ENCODE measurements around the gene GADL1.

GADL1 gene

GRCh38 chr3:30777426-30778113, 116.9 kb downstream of the GADL1 start:
- Histone ChIP-seq H3K4me1 (peaks cover 6% of the 10 kb centered on the region), H3K27me3 (ENCODE audit: low read depth) (no peaks in the 10 kb centered on the region), H3K9me3 (no peaks in the 10 kb centered on the region), H3K4me3 (no peak overlapping the region), H3K36me3 (replicated peaks) (no peaks in the 10 kb centered on the region)
- in situ Hi-C loops (cut with MboI; ENCODE audit: low sequenced_read_pairs): loop anchor here (10.0 kb wide), 1 partner anchor 357 kb away; no protein-coding TSS in a partner anchor
- no peak for DNase-seq (ENCODE audit: low spot score in 2 of 2)

GRCh38 chr3:30776186-30776815, 118.2 kb downstream of the GADL1 start:
- Histone ChIP-seq H3K36me3 (replicated peaks) (no peaks in the 10 kb centered on the region), H3K9me3 (no peaks in the 10 kb centered on the region), H3K4me3 (no peak overlapping the region), H3K4me1 (peaks cover 3% of the 10 kb centered on the region), H3K27me3 (ENCODE audit: low read depth) (no peaks in the 10 kb centered on the region)
- in situ Hi-C loops (cut with MboI; ENCODE audit: low sequenced_read_pairs): loop anchor here (10.0 kb wide), 1 partner anchor 358 kb away; no protein-coding TSS in a partner anchor
- DNase-seq (ENCODE audit: low spot score in 2 of 2): no peak

- no peaks in the 10 kb centered on the region for H3K9me3 ChIP-seq
- H3K36me3 ChIP-seq (replicated peaks): no peaks in the 10 kb centered on the region
- peaks cover 4% of the 10 kb centered on the region; the same call in 1 of the 2 replicates for H3K4me1 ChIP-seq
- no peak overlapping the region for H3K4me3 ChIP-seq
- DNase-seq (ENCODE audit: low spot score in 2 of 2): no peak
- in situ Hi-C loops (cut with MboI; ENCODE audit: low sequenced_read_pairs): loop anchor here (10.0 kb wide), 1 partner anchor 360 kb away; no protein-coding TSS in a partner anchor
- H3K27me3 ChIP-seq (ENCODE audit: low read depth): no peaks in the 10 kb centered on the region
Observed at GRCh38 chr3:30775040-30775439, 119.4 kb downstream of the GADL1 start.

GRCh38 chr3:30774062-30774461, 120.4 kb downstream of the GADL1 start:
- in situ Hi-C loops (cut with MboI; ENCODE audit: low sequenced_read_pairs): loop anchor here (10.0 kb wide), 1 partner anchor 361 kb away; no protein-coding TSS in a partner anchor
- no peaks in the 10 kb centered on the region for H3K9me3 ChIP-seq
- DNase-seq (ENCODE audit: low spot score in 2 of 2): no peak
- no peaks in the 10 kb centered on the region for H3K36me3 ChIP-seq (replicated peaks)
- H3K4me3 ChIP-seq: no peak overlapping the region
- peaks cover 4% of the 10 kb centered on the region; the same call in 1 of the 2 replicates for H3K4me1 ChIP-seq
- no peaks in the 10 kb centered on the region for H3K27me3 ChIP-seq (ENCODE audit: low read depth)

- H3K27me3 ChIP-seq (ENCODE audit: low read depth): no peaks in the 10 kb centered on the region
- no peaks in the 10 kb centered on the region for H3K36me3 ChIP-seq (replicated peaks)
- H3K4me3 ChIP-seq: no peak overlapping the region
- no peaks in the 10 kb centered on the region for H3K9me3 ChIP-seq
- H3K4me1 ChIP-seq: peaks cover 4% of the 10 kb centered on the region; the same call in 1 of the 2 replicates
- in situ Hi-C loops (cut with MboI; ENCODE audit: low sequenced_read_pairs): loop anchor here (10.0 kb wide), 1 partner anchor 364 kb away; no protein-coding TSS in a partner anchor
- peak in 1 of 2 experiments; percentile 15 for DNase-seq (ENCODE audit: low spot score in 2 of 2)
Observed at GRCh38 chr3:30770387-30770786, 124.1 kb downstream of the GADL1 start.

- Histone ChIP-seq H3K9me3 (no peaks in the 10 kb centered on the region), H3K4me3 (no peak overlapping the region), H3K4me1 (peaks cover 4% of the 10 kb centered on the region; the same call in 1 of the 2 replicates), H3K36me3 (replicated peaks) (no peaks in the 10 kb centered on the region), H3K27me3 (ENCODE audit: low read depth) (no peaks in the 10 kb centered on the region)
- peak; percentile 58 to 86 for DNase-seq (ENCODE audit: low spot score in 2 of 2)
- in situ Hi-C loops (cut with MboI; ENCODE audit: low sequenced_read_pairs): loop anchor here (10.0 kb wide), 1 partner anchor 734 kb away; no protein-coding TSS in a partner anchor
Observed at GRCh38 chr3:30768703-30769550, 125.5 kb downstream of the GADL1 start.

GRCh38 chr3:30768046-30768445, 126.4 kb downstream of the GADL1 start:
- H3K9me3 ChIP-seq: no peaks in the 10 kb centered on the region
- no peaks in the 10 kb centered on the region for H3K27me3 ChIP-seq (ENCODE audit: low read depth)
- in situ Hi-C loops (cut with MboI; ENCODE audit: low sequenced_read_pairs): loop anchor here (10.0 kb wide), 1 partner anchor 733 kb away; no protein-coding TSS in a partner anchor
- H3K36me3 ChIP-seq (replicated peaks): no peaks in the 10 kb centered on the region
- no peak for DNase-seq (ENCODE audit: low spot score in 2 of 2)
- H3K4me3 ChIP-seq: no peak overlapping the region
- H3K4me1 ChIP-seq: peaks cover 5% of the 10 kb centered on the region

- DNase-seq (ENCODE audit: low spot score in 2 of 2): no peak
- H3K9me3 ChIP-seq: no peaks in the 10 kb centered on the region
- no peaks in the 10 kb centered on the region for H3K36me3 ChIP-seq (replicated peaks)
- in situ Hi-C loops (cut with MboI; ENCODE audit: low sequenced_read_pairs): loop anchor here (10.0 kb wide), 1 partner anchor 732 kb away; no protein-coding TSS in a partner anchor
- H3K27me3 ChIP-seq (ENCODE audit: low read depth): no peaks in the 10 kb centered on the region
- no peak overlapping the region for H3K4me3 ChIP-seq
- H3K4me1 ChIP-seq: peaks cover 17% of the 10 kb centered on the region
Observed at GRCh38 chr3:30766522-30766921, 127.9 kb downstream of the GADL1 start.

DNA sequence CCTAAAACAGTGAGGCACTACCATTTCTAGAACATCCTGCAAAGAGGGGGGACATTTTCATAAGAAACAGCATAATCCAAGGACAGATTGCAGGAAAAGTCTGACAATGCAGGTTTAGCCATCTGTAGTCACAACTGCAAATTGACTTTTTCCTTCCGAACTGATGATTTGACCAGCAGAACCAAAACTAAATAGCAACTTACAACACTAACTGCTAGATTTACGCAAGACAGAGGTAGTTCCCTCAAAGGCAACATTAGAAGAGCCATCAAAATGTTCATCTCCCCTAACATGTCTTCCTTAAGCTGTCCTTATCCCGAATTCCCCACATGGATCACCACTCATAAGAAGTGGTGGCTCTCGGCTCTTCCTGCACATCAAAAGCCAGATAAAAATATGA, 129.6 kb downstream of the GADL1 start:
- DNase-seq (ENCODE audit: low spot score in 2 of 2): no peak
- H3K9me3 ChIP-seq: no peaks in the 10 kb centered on the region
- no peaks in the 10 kb centered on the region for H3K36me3 ChIP-seq (replicated peaks)
- H3K27me3 ChIP-seq (ENCODE audit: low read depth): no peaks in the 10 kb centered on the region
- H3K4me1 ChIP-seq: peaks cover 14% of the 10 kb centered on the region
- in situ Hi-C loops (cut with MboI; ENCODE audit: low sequenced_read_pairs): loop anchor here (10.0 kb wide), 1 partner anchor 730 kb away; no protein-coding TSS in a partner anchor
- no peak overlapping the region for H3K4me3 ChIP-seq

DNA sequence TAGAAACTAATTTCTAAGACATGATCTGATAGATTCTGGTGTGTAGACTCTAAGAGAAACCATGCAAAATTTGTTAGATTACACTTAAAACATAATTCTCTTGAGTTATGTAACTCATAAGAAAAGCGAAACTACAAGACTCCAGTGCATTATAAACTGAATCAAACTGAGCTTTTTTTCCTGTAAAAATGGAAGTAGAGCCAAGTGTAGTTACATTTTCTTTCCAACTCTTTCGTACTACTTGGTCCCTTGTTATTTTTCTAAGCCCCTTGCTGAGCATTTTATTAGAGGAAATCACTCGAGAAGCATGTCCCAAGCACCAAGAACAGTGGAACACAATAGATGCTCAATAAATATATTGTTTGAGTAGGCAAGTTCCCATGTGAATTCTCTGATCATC, 130.2 kb downstream of the GADL1 start:
- DNase-seq (ENCODE audit: low spot score in 2 of 2): no peak
- no peak overlapping the region for H3K4me3 ChIP-seq
- no peaks in the 10 kb centered on the region for H3K36me3 ChIP-seq (replicated peaks)
- in situ Hi-C loops (cut with MboI; ENCODE audit: low sequenced_read_pairs): loop anchor here (10.0 kb wide), 1 partner anchor 729 kb away; no protein-coding TSS in a partner anchor
- H3K9me3 ChIP-seq: no peaks in the 10 kb centered on the region
- H3K27me3 ChIP-seq (ENCODE audit: low read depth): no peaks in the 10 kb centered on the region
- peaks cover 14% of the 10 kb centered on the region for H3K4me1 ChIP-seq

DNA sequence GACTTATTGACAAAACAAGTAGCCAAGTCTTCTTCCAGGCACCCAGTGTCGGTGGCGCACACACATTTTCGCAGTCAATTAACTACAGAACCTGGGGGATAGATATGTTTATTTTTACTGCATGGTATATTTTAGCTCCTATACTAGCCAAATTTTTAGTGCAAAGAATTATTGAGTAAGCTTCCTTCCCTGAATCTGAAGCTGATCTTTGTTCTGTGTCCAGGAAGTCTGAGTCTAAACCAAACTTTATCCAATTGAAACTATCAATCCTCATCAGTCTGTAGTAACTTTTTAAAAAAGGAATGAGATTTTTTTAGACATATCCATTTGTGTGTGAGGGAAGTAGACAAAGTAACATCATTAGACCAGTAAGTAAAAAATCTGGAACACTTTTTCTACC, 133.1 kb downstream of the GADL1 start:
- no peaks in the 10 kb centered on the region for H3K9me3 ChIP-seq
- H3K36me3 ChIP-seq (replicated peaks): no peaks in the 10 kb centered on the region
- H3K4me3 ChIP-seq: no peak overlapping the region
- no peaks in the 10 kb centered on the region for H3K27me3 ChIP-seq (ENCODE audit: low read depth)
- peaks cover 14% of the 10 kb centered on the region for H3K4me1 ChIP-seq
- in situ Hi-C loops (cut with MboI; ENCODE audit: low sequenced_read_pairs): loop anchor here (10.0 kb wide), 1 partner anchor 727 kb away; no protein-coding TSS in a partner anchor
- DNase-seq (ENCODE audit: low spot score in 2 of 2): no peak

DNA sequence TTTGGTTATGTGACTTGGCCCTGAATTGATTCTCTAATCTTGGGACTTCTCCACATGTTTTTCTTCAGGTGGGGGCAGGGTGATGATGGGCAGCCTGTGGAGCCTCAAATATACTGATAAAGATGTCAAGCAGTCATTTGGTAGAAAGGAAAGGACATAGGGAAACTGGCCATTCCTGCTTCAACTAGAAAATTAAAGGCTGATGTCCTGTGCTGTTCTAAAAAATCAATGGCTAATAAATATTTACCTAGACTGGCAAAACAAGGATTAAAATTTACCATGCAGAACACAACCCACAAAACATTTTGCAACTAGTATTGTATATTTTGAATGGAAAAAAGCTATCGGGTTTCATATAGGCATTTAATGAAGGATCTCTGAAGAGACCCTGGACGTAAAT, 133.7 kb downstream of the GADL1 start:
- DNase-seq (ENCODE audit: low spot score in 2 of 2): no peak
- Histone ChIP-seq H3K4me1 (peaks cover 14% of the 10 kb centered on the region), H3K9me3 (no peaks in the 10 kb centered on the region), H3K36me3 (replicated peaks) (no peaks in the 10 kb centered on the region), H3K4me3 (no peak overlapping the region), H3K27me3 (ENCODE audit: low read depth) (no peaks in the 10 kb centered on the region)
- in situ Hi-C loops (cut with MboI; ENCODE audit: low sequenced_read_pairs): loop anchor here (10.0 kb wide), 1 partner anchor 726 kb away; no protein-coding TSS in a partner anchor

DNA sequence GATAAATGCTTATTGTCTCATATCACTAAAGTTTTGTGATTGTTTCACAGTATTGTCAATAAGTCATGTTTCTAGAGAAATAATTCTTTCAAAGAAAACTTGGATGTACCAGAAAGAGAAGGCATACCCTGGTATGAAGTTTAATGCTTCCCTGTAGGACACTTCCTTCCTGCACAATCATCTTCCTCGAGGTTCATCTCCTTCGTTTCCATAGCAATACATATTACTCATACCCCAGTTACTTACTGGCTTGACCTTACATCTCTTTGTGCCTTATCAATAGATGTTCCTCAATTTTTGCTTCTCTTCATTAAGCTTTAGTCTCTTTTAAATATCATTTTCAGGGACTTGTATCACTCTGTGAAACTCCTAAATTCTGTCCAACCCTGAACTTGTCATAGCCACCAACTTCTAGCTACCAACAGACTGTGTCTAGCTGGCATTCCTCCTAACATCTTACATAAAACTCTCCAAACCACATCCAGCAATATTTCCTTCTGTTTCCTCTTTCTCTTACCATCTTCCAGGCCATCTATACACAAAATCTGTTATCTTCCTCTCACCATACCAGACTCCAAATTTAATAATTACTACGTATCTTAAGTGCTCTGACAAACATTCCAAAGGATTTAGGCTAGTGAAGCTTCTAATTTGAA, 134.3 kb downstream of the GADL1 start:
- H3K4me1 ChIP-seq: peaks cover 14% of the 10 kb centered on the region
- in situ Hi-C loops (cut with MboI; ENCODE audit: low sequenced_read_pairs): loop anchor here (10.0 kb wide), 1 partner anchor 725 kb away; no protein-coding TSS in a partner anchor
- H3K27me3 ChIP-seq (ENCODE audit: low read depth): no peaks in the 10 kb centered on the region
- no peak overlapping the region for H3K4me3 ChIP-seq
- no peak for DNase-seq (ENCODE audit: low spot score in 2 of 2)
- no peaks in the 10 kb centered on the region for H3K9me3 ChIP-seq
- H3K36me3 ChIP-seq (replicated peaks): no peaks in the 10 kb centered on the region

Data from HAP-1 (cell line).